Motor neuron (in vitro differentiated cells): ENCODE measurements around the gene LAIR1. TPM values are rescaled to one million over a fixed set of nuclear protein-coding genes. Genes with fewer than 3 reads are reported as not detected.
"Not testable (repeated sequence)": the region's sequence is repeated elsewhere in the genome, so short reads cannot be mapped to it uniquely, and the experiment has no call there.

ENCODE experiments used
- ATAC-seq, 8 experiments: fragments of 200-7000 bp; cut with Tn5 transposase; replicated peaks in 6 of 8; 2 replicates each; pipeline ENCODE4 v1.8.0; 2021; ENCODE audit warnings: mild to moderate bottlenecking in 8 of 8, moderate library complexity in 8 of 8
- H3K27ac ChIP-seq, 2 donors: fragments of 250-450 bp; sonication (Bioruptor Pico); 2 replicates each; pipeline ENCODE4 v1.9.0; 2021; ENCODE audit warnings: antibody characterized with exemption in 2 of 2, mild to moderate bottlenecking in 2 of 2, moderate library complexity in 1 of 2
- H3K4me1 ChIP-seq, 2 donors: fragments of 250-450 bp; sonication (Bioruptor Pico); replicated peaks in 1 of 2; 2 replicates each; pipeline ENCODE4 v1.6.1; 2021; ENCODE audit warnings: antibody characterized with exemption in 2 of 2, mild to moderate bottlenecking in 2 of 2, moderate library complexity in 1 of 2
- H3K4me3 ChIP-seq, 5 donors: fragments of 250-450 bp; sonication (Bioruptor Pico); 2 replicates each; pipeline ENCODE4 v1.9.0; 2021; ENCODE audit warnings: antibody characterized with exemption in 5 of 5, mild to moderate bottlenecking in 5 of 5, moderate library complexity in 4 of 5
- WGBS, 10 experiments: fragments of 450-650 bp; shearing (Covaris generic); methylation state at CpG; one replicate each; pipeline ENCODE4 v1.0.0; 2022; 5-methylcytosine and 5-hydroxymethylcytosine counted together
- in situ Hi-C, 9 experiments: fragments of 400-800 bp; cut with MboI; loops; one replicate each; pipeline ENCODE4 v1.15.0; 2021; ENCODE audit warnings: low sequenced_read_pairs in 9 of 9, low pct_unique_long_range_greater_than_20kb in 2 of 9; ENCODE audit not compliant: unreplicated experiment in 9 of 9
- total RNA-seq, 8 experiments: library from RNA; unstranded; fragments of 300-600 nt; gene quantifications; 2 replicates each; pipeline versions ENCODE4 v1.2.3 to v1.2.4, GENCODE V29; 2022

LAIR1 gene
- total RNA-seq, 8 experiments from 2014 or later: 0.11 to 2.5 (median 0.68) TPM; not detected in 2

GRCh38 chr19:54391589-54392061 is 26.9 kb upstream of the LAIR1 start:
- in situ Hi-C loops: no loop called here
- ATAC-seq: peak in 3 of 8 experiments; percentile 29 to 70 (median 57)
- H3K4me1 ChIP-seq: peaks cover 0 to 5% of the 10 kb centered on the region in 2 donors
- H3K4me3 ChIP-seq: no peak overlapping the region
- no peak overlapping the region for H3K27ac ChIP-seq
- 0 to 30% (median 22%) methylated on average over 1 to 3 of the region's 4 CpGs; no CpG with 5 or more reads in 5 of the 10 experiments for WGBS, 10 experiments

GRCh38 chr19:54390942-54391577 is 26.3 kb upstream of the LAIR1 start:
- in situ Hi-C loops: no loop called here
- H3K27ac ChIP-seq: no peak overlapping the region
- peak; percentile 35 to 77 (median 60) for ATAC-seq
- WGBS, 10 experiments: 0 to 45% (median 12%) methylated on average over 1 to 7 of the region's 7 CpGs; no CpG with 5 or more reads in 1 of the 10 experiments
- H3K4me1 ChIP-seq: peaks cover 0 to 5% of the 10 kb centered on the region in 2 donors
- H3K4me3 ChIP-seq: no peak overlapping the region

GRCh38 chr19:54389553-54389952 is 24.8 kb upstream of the LAIR1 start:
- Histone ChIP-seq H3K4me3 (no peak overlapping the region), H3K27ac (no peak overlapping the region), H3K4me1 (peaks cover 0 to 5% of the 10 kb centered on the region in 2 donors)
- 0 to 78% (median 60%) methylated on average over 1 to 4 of the region's 4 CpGs; no CpG with 5 or more reads in 1 of the 10 experiments for WGBS, 10 experiments
- in situ Hi-C loops: no loop called here
- ATAC-seq: no peak

- no peak for ATAC-seq
- H3K4me1 ChIP-seq: peaks cover 0 to 5% of the 10 kb centered on the region in 2 donors
- H3K27ac ChIP-seq: no peak overlapping the region
- no peak overlapping the region for H3K4me3 ChIP-seq
- in situ Hi-C loops: no loop called here
- 0 to 100% (median 20%) methylated on average over 1 to 9 of the region's 9 CpGs; no CpG with 5 or more reads in 3 of the 10 experiments for WGBS, 10 experiments
These were observed 24.0 kb upstream of the LAIR1 start for GRCh38 chr19:54388802-54389139.

GRCh38 chr19:54387991-54388801 is 23.5 kb upstream of the LAIR1 start:
- peak in 6 of 8 experiments; percentile 35 to 81 (median 67) for ATAC-seq
- Histone ChIP-seq H3K4me3 (peak overlapping the region in 2 of 5 donors; percentile 2 to 21), H3K4me1 (peaks cover 0 to 5% of the 10 kb centered on the region in 2 donors), H3K27ac (no peak overlapping the region)
- 6 to 17% (median 10%) methylated on average over 2 to 16 of the region's 36 CpGs; no CpG with 5 or more reads in 2 of the 10 experiments for WGBS, 10 experiments
- in situ Hi-C loops: no loop called here

GRCh38 chr19:54383330-54383729 is 18.6 kb upstream of the LAIR1 start:
- H3K4me1 ChIP-seq: peaks cover 0 to under 1% of the 10 kb centered on the region in 2 donors
- no peak overlapping the region for H3K4me3 ChIP-seq
- WGBS, 10 experiments: 8 to 91% (median 63%) methylated on average over 1 to 4 of the region's 4 CpGs
- in situ Hi-C loops: no loop called here
- ATAC-seq: no peak
- no peak overlapping the region for H3K27ac ChIP-seq

- H3K27ac ChIP-seq, in situ Hi-C loops, ATAC-seq, H3K4me1 ChIP-seq, H3K4me3 ChIP-seq: not testable (repeated sequence)
- 29 to 90% (median 68%) methylated on average over 3 to 12 of the region's 13 CpGs; no CpG with 5 or more reads in 1 of the 10 experiments for WGBS, 10 experiments
These were observed 17.3 kb upstream of the LAIR1 start for GRCh38 chr19:54382041-54382440.

GRCh38 chr19:54380897-54381296 is 16.2 kb upstream of the LAIR1 start:
- no peak for ATAC-seq
- in situ Hi-C loops: no loop called here
- 0 to 100% (median 37%) methylated on average over 1 to 2 of the region's 2 CpGs; no CpG with 5 or more reads in 4 of the 10 experiments for WGBS, 10 experiments
- Histone ChIP-seq H3K4me3 (no peak overlapping the region), H3K27ac (no peak overlapping the region), H3K4me1 (no peaks in the 10 kb centered on the region)

GRCh38 chr19:54379187-54379678 is 14.5 kb upstream of the LAIR1 start:
- Histone ChIP-seq H3K4me3 (no peak overlapping the region), H3K4me1 (no peaks in the 10 kb centered on the region), H3K27ac (no peak overlapping the region)
- ATAC-seq: no peak
- WGBS, 10 experiments: 17 to 60% (median 29%) methylated on average over 1 to 5 of the region's 5 CpGs; no CpG with 5 or more reads in 3 of the 10 experiments
- in situ Hi-C loops: no loop called here

GRCh38 chr19:54376610-54377285 is 12.0 kb upstream of the LAIR1 start:
- in situ Hi-C loops: no loop called here
- WGBS, 10 experiments: 9 to 80% (median 61%) methylated on average over 1 to 10 of the region's 11 CpGs
- Histone ChIP-seq H3K4me1 (no peaks in the 10 kb centered on the region), H3K4me3 (no peak overlapping the region), H3K27ac (no peak overlapping the region)
- ATAC-seq: no peak

GRCh38 chr19:54375181-54375938 is 10.6 kb upstream of the LAIR1 start:
- H3K27ac ChIP-seq, ATAC-seq, H3K4me3 ChIP-seq, in situ Hi-C loops, H3K4me1 ChIP-seq: not testable (repeated sequence)
- WGBS, 10 experiments: 0 to 87% (median 60%) methylated on average over 1 to 7 of the region's 28 CpGs; no CpG with 5 or more reads in 7 of the 10 experiments
